ENCODE measurements around the gene THBS3.
"Not testable (repeated sequence)": the region's sequence is repeated elsewhere in the genome, so short reads cannot be mapped to it uniquely, and the experiment has no call there.

THBS3 gene

DNA sequence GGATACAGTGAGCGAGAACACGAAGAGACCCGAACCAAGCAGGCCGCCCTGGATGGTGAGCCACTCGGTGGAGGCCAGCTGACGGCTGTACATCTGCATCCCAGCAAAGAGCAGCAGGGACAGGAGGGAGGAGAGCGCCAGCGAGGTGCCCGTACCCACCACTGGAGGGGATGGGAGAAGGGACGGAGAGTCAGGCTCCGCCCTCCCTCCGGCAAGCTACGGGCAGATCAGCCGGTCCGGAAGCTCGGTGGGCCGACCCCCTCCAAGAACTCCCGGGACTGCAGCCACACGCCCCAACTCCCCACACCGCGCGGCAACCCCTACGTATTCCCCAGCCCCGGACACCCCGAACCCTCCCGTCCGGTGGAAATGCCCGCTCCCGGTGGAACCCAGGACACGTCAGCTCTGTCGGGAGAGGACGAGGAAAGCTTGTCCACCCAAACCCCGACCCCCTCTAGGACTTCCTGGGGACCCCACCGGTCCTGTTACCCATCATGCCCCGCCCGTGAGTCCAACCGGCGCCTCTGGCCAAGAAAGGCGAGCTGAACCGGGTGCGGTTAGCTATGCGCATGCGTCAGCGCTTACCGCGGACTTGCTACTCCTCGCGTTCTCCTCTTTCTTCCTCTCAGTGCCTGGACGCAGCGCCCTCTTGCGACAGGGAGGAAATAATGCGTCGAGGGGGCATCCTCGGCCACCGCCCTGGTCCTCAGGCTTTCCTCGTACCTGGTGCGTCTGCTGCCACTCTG is 34.8 kb downstream of the THBS3 start, which contains the start of gene KRTCAP2:
Gene KRTCAP2 (minus strand): TSS at position 573 of the 746 bp plus-strand sequence. CDS start 80 bp downstream, at position 493.
- DNase-seq: peak; percentile 95

DNA sequence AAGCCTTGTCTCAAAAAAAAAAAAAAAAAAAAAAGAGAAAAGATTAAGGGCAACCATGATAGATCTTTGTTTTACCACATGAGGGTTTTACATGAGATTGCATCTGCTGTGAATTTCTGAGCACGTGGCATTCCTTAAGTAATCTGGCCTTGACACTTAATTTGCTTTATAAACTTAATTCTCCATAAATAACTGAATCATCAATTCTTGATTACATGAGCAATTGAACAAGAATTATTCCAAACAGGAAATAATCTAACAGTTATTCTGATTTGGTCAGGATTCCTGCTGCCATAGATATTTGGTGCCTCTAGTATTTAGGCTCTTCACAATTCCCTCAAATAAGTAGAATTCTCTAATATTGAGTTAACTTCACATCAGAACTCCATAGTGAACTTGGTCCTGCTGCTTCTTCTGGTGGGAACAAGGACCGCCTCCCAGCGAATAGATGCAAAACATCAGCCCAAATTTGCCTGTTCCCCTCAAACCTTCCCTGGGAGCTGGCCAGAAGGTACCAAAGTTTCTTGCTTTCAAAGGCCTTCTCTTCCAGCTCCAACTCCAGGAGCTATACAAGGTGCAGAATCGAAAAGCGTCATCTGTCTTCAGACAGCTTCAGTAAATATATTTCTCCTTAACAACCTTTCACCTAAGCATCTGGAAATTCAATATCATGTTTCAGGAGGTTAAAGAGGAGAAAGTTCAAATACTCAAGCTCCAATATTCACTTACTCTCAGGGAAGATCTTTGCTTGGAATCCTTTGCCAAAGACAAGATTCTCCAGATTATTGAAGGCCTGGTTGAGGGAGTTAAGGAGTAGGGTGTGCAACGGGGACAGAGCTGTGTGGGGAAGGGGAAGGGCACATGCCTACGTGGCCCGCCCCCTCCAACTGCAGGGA is 35.6 kb downstream of the THBS3 start:
- no peak for DNase-seq

DNA sequence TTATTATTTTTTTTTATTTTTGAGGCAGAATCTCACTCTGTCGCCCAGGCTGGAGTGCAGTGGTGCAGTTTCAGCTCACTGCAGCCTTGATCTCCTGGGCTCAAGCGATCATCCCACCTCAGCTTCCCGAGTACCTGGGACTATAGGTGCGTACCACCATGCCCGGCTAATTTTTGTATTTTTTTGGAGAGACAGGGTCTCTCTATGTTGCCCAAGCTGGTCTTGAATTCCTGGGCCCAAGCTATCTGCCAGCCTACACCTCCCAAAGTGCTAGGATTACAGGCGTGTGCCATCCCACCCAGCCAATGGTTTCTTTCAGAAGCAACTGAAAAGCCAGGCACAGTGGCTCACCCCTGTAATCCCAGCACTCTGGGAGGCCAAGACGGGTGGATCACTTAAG is 36.9 kb downstream of the THBS3 start:
- DNase-seq: no peak

DNA sequence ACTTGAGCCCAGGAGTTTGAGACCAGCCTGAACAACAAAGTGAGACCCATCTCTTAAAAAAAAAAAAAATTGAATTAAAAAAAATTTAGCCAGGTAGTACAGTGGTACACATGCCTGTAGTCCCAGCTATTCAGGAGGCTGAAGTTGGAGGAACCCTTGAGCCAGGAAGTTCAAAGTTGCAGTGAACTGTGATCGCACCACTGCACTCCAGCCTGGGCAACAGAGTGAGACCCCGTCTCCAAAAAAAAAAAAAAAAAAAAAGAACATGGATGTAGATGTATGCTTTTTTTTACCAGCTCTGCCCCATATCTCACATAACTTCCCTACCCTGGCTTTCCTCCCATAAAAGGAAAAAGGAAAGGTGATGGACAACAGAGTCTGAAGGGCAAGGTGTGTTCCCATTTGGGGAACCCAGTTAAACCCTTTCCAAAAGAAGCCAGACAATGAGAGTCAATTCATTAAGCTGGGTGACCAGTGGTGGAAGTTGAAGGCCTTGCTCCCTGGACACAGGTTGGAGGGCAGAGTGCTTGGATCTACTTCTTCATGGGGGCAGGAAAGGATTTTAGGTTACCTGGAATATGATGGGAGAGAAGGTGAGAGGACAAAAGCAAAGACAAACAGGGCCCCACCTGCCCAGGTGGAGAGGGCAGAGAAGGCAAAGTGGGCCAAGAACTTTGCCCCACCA is 37.5 kb downstream of the THBS3 start:
- DNase-seq: no peak

DNA sequence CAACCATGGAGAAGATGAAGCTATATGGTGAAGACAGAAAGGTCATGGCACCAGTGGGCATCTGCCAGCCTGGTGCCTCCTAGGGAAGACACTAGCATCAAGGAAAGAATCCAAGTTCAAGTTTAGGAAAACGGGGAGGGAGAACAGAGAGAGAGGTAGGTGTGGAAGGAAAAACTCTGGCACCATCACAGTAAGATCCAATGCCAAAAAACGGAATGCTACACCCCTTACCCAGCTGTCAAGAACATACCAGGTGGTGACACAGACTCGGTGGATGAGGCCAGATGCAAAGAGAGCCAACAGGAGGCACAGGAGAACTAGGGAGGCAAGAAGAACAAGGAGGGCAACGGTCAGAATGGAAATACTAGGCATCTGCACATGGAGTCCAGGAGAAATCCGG is 38.2 kb downstream of the THBS3 start:
- no peak for DNase-seq

DNA sequence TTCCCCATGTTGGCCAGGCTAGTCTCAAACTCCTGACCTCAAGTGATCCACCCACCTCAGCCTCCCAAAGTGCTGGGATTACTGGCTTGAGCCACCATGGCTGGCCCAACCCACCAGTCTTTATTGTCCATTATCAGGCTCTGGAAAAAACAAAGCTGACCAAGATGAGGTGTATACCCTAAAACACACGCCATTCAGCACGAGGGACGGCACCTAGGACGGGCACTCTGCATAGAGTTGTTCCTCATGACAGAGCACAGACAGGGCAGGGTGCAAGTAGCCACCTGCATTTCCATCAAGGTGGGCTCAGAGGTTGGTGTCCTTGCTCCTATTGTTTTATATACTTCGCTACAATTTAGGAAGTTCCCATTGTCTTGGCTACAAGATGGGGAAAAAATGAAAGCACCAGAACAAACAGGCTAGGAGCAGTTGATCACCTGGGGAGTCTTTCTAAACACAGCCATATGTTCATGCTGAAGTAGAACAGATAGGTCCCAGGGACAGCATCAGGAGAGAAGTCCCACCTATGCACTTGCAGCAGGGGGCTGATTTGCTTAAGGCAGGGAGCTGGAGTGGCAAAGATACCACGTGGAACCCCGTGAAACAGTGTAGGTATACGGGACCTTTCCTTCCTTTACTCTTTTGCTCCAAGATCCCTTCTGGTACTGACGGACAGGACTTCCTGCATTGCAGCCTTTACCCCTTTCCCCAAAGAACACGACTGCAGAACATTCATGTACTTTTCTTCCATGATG is 39.1 kb downstream of the THBS3 start:
- no peak for DNase-seq

DNA sequence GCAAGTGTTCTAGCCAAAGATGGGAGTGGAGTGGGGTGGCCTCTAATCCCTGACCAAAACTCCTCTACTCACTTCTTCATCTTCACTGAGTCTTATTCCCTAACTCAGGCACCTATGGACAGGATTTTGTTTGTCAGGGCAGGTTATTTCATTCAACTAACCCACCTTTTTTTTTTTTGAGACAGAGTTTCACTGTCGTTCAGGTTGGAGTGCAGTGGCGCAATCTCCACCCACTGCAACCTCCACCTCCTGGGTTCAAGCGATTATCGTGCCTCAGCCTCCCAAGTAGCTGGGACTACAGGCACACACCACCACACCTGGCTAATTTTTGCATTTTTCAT is 39.6 kb downstream of the THBS3 start:
- not testable (repeated sequence) for DNase-seq

DNA sequence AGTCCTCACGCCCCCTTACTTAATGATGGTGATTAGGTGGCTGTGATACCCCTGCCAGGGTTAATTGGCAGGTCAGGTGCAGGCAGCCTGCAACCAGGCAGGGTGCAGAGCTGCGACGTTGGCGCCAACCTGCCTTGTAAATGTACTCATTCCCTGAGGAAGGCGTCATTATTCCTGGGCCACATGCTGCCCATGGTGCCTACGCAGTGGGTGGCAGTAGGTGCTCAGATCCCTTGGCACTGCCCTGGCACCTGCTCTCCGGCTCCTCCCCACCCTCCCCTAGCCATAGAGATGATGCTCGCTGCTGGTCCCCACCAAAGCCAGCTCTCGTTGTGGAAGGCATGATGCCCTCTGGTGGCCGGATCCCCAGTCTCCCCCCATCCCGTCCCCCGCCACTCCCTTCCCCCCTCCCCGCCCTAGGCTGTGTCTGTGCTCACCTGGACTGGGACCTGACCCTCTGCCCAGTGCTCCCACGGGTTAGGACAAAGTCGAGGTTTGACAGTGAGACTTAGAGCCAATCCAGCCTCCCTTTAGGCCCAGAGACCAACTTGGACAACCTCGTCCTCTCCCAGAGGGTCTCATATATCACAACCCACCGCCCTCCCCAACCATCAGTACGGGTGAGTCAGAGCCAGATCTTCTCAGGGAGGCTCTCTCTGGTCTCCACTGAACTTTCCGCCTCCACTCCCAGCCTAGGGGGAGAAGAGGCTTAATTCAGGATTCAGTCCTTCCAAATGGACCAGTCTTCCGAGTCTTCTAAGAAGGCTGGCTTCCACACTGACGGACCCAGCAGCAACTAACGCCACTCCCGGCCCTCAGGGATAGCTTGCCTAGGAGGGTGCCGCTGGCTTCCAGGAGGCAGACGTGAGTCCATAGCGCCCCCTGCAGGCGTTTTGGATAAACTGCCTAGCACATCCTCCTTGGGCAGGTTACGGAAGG is 40.3 kb downstream of the THBS3 start:
- DNase-seq: peak; percentile 92

DNA sequence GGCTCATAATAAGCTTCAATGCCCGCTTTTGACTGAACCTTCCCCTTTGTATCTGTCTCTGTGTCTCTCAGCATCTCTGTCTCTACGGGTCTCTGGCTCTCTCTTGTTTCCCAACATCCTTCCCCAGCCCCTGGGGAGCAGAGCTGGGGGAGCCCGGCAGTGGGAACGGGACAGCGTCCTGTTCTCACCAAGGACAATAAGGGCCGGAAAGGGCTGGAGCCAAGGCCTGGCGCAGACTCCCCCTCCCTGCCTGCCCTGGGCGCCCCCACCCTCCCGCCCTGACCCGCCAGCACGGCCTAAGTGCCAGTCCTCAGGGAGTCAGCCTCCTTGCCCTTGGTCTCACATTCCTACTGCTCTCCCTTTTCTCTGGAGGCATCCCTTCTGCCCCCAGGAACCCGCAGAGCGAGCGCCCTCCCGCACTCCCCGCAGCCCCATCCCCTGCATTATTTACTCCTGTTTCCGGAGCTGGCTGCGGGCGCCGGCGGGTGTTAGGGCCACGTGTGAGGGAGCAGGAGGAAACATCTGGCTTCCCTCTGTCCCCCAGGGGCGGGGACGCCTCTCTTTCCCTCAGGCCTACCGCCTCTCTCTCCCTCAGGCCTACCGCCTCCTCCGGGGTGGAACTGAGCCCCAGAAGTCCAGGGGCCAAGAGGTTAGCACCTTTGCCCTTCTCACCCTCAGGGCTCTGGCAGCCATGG is 41.1 kb downstream of the THBS3 start:
- no peak for DNase-seq

DNA sequence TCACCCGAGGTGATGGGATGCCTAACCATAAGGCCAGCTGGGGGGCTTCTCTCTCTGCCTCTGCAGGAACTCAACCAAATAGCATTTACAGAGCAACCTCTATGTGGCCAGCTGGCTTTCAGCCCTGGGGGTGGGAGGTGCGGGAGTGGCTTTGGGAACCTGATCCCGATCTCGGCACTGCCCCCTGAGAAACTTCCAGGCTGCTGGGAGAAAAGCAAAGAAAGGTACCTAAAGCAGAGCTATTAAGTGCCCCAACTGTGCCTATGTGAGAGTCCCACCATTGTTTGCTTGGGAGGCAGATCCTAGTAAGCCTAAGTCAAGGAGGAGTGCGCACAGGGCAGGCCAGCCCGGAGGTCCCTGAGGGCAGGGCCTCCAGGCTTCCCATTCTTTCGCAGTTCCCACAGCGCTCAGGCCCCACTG is 41.6 kb downstream of the THBS3 start:
- DNase-seq: no peak

DNA sequence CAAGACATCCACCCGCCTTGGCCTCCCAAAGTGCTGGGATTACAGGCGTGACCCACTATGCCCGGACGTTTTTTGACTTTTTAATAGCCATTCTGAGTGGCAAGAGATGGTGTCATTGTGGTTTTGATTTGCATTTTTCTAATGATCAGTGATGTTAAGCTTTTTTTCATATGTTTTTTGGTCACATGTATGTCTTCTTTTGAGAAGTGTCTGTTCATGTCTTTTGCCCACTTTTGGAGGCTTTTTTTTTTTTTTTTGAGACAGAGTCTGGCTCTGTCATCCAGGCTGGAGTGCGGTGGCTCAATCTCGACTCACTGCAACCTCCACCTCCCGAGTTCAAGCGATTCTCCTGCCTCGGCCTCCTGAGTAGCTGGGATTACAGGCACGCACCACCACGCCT is 43.1 kb downstream of the THBS3 start:
- not testable (repeated sequence) for DNase-seq

DNA sequence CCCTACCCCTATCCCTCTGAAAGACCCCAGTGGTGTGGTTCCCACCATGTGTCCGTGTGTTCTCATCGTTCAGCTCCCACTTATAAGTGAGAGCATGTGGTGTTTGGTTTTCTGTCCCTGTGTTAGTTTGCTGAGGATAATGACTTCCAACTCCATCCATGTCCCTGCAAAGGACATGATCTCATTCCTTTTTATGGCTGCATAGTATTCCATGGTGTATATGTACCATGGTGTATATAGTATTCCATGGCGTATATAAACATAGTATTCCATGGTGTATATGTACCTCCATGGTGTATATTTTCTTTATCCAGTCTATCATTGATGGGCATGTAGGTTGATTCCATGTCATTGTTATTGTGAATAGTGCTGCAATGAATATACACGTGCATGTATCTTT is 43.9 kb downstream of the THBS3 start:
- not testable (repeated sequence) for DNase-seq

DNA sequence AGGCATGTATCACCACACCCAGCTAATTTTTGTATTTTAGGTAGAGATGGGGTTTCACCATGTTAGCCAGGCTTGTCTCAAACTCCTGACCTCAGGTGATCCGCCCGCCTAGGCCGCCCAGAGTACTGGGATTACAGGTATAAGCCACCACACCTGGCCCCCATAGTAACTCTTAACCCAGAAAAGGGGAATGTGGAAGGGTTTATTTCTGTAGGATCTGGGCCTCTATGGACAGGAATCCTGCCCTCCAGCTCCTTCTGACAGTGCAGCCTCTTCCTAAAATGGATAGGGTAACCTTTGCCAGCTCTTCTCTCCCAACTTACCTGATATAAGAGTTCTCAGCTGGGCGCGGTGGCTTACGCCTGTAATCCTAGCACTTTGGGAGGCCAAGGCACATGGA is 45.1 kb downstream of the THBS3 start:
- DNase-seq: not testable (repeated sequence)

DNA sequence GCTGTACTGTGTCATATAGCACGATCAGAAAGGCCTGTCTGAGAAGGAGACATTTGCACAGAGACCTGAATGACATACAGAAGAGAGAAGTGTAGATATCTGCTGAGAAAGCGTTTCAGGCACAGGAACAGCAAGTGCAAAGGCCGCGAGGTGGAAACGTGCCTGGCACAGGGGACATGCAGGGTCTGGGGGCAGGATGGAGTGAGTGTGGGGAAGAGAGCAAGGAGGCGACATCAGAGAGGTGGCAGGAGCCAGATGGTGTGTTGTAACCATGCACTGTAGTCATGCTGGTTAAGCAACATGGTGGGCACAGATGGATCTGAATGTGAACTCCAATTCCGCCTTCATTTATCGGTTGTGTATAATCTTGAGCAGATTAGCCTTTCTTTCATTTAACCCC is 47.6 kb downstream of the THBS3 start:
- DNase-seq: no peak

DNA sequence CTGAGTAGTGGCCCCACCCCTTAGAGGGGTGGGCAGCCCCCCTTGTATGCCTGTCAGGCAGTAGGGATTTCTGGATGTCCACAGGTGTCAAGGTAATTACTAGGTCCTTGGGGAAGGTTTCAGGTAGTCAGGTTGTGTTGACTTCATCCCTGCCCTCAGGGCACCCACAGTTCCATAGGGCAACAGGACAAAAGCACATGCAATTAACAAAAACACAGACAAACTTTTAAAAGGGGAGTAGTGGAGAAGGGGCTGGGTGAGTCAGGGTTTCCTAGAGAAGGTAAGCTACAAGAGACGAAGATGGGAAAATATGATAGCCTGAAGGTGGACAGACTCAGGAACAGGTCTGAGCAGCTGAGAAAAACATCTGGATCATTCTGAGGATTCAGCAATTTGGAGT is 48.7 kb downstream of the THBS3 start:
- no peak for DNase-seq

DNA sequence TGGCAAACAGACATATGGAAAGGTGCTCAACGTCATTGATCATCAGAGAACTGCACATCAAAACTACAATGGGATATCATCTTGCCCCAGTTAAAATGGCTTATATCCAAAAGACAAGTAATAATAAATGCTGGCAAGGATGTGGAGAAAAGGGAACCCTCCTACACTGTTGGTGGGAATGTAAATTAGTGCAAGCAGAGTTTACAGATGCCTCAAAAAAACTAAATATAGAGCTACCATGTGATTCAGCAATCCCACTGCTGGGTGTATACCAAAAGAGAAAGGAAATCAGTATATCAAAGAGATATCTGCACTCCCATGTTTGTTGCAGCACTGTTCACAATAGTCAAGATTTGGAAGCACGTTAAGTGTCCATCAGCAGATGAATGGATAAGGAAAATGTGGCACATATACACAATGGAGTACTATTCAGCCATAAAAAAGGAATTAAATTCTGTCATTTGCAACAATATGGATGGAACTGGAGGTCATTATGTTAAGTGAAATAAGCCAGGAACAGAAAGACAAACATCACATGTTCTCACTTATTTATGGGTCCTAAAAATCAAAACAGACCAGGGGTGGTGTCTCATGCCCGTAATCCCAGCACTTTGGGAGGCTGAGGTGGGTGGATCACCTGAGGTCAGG is 51.6 kb downstream of the THBS3 start:
- not testable (repeated sequence) for DNase-seq

Data from CD4-positive, alpha-beta T cell treated with Interleukin-6 for 4 hours (primary cell).